Calu3 (cell line): Measurements from ENCODE around the gene PDGFRB. TPM values are rescaled to one million over a fixed set of nuclear protein-coding genes. Genes with fewer than 3 reads are reported as not detected.

Experiments
- BruUV-seq: library from RNA; stranded (reverse); fragments of 400-500 nt; replicated peaks from 2 replicates; lab custom pipeline; 2021; lab: Mats Ljungman, UMichigan
- CTCF ChIA-PET: fragments of 300-600 bp; sonication (Branson Sonifier 250); formaldehyde crosslinking; loops from one replicate; lab custom pipeline; 2022; ENCODE audit warnings: antibody characterized with exemption; lab: Charles Lee
- DNase-seq: peaks from one replicate; pipeline ENCODE4 v3.0.0; 2022
- H3K27ac Mint-ChIP-seq: one replicate; pipeline ENCODE4 v1.8.0; 2022; ENCODE audit warnings: mixed read lengths; ENCODE audit not compliant: unreplicated experiment
- H3K27me3 Mint-ChIP-seq: one replicate; pipeline ENCODE4 v1.8.0; 2022; ENCODE audit warnings: mixed read lengths; ENCODE audit not compliant: unreplicated experiment
- H3K36me3 Mint-ChIP-seq: one replicate; pipeline ENCODE4 v1.8.0; 2022; ENCODE audit warnings: mild to moderate bottlenecking, moderate library complexity, mixed read lengths; ENCODE audit not compliant: insufficient read depth, unreplicated experiment
- H3K4me1 Mint-ChIP-seq: one replicate; pipeline ENCODE4 v1.8.0; 2022; ENCODE audit warnings: mild to moderate bottlenecking, low read depth, mixed read lengths; ENCODE audit not compliant: unreplicated experiment
- H3K4me3 Mint-ChIP-seq: one replicate; pipeline ENCODE4 v1.8.0; 2022; ENCODE audit warnings: mild to moderate bottlenecking, low read depth, moderate library complexity, mixed read lengths; ENCODE audit not compliant: unreplicated experiment
- H3K9me3 Mint-ChIP-seq: one replicate; pipeline ENCODE4 v1.8.0; 2022; ENCODE audit warnings: low read depth, mixed read lengths; ENCODE audit not compliant: unreplicated experiment
- CTCF ChIP-seq: fragments of 200-600 bp; IDR thresholded peaks from one replicate; pipeline ENCODE4 v1.8.0; 2022; ENCODE audit warnings: antibody characterized with exemption; ENCODE audit not compliant: unreplicated experiment
- intact Hi-C: fragments of 100-400 bp; cut with micrococcal nuclease; formaldehyde crosslinking; loops from one replicate; pipeline ENCODE4 v1.10.0; 2022; ENCODE audit not compliant: unreplicated experiment
- total RNA-seq: library from RNA; stranded (reverse); gene quantifications from 2 replicates; pipeline ENCODE4 v1.2.3, GENCODE V29; 2022

The PDGFRB gene
- total RNA-seq, 1 experiment from 2014 or later = not detected

DNA sequence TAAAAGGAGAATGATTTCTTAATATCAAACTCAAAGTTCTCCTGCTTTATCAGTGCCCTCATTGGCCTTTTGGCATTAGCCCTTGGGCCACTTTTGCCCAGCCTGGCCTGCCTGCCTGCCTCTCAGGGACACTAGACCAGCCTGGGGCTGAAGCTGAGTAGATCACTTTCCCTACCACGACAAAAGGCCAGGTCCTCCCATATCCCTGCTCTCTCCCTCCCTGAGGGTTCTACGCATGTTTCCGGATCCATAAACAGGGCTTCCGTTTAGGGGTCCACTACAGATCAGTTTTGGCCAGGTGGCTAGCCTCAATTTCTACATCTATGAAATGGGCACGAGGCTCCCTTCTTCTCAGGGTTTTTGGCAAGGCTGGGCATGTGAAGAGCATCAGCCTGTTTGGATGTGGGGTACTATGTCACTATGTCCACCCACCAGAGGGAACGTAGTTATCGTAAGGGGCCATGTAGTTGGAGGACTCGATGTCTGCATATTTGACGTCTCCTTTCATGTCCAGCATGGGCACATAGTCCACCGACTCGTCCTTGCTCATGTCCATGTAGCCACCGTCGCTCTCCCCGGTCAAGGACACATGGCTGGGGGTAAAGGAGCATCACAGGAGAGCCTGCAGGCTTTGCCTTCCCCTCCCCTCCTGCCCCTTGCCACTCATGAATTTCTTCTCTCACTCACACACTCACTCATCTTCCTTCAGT is 34.0 kb downstream of the PDGFRB start:
- Mint-ChIP-seq H3K27ac (no peak overlapping the region), H3K4me1 (peaks cover 9% of the 10 kb centered on the region), H3K9me3 (no peaks in the 10 kb centered on the region), H3K4me3 (no peak overlapping the region), H3K36me3 (no peaks in the 10 kb centered on the region), H3K27me3 (peaks cover 32% of the 10 kb centered on the region)
- intact Hi-C loops = no loop called here
- CTCF ChIA-PET = interaction anchor here (0.5 to 2.0 kb wide), 3 partner anchors 14 to 99 kb away, joined by 3 to 6 read pairs (median 4); no protein-coding TSS in a partner anchor
- DNase-seq = no peak
- no TSS peak for BruUV-seq
- TF ChIP-seq CTCF = no peak

DNA sequence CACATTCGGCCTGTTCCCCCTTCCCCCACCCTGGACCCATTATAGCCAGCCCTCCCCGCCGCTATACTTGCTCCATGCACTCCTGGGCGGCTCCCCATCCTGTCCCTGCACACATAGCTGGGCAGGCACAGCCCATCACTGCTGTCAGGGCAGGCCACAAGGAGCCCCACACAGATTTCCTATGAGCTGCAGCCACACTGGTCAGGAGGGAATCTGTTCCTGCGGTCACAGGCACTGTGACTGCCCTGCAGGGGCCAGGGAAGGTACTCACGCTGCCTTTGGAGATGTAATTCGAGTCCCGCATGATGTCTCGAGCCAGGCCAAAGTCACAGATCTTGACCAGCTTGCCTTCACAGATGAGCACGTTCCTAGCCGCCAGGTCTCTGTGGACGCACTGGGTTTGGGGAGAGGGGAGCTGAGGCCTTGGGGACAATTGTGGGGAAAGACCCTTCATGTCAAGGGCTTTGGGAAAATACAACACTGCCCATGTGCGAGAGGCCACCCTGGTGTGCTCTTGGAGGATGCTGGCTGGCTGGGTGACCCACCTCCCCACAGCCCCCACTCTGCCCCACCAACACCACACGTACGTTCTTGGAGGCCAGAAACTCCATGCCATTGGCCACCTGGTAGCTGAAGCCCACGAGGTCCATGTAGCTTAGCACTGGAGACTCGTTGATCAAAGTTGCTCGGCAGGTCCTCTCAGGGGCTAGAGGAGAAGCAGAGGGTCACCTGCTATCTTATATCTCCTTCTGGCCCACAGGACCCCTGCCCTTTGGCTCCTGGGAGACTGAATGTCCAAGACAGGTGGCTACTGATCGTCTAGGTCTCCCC is 34.8 kb downstream of the PDGFRB start:
- CTCF ChIA-PET = interaction anchor here (0.6 to 2.0 kb wide), 2 partner anchors 14 to 18 kb away, joined by 4 to 6 read pairs; no protein-coding TSS in a partner anchor
- Mint-ChIP-seq H3K4me1 (peaks cover 9% of the 10 kb centered on the region), H3K27me3 (peaks cover 32% of the 10 kb centered on the region)

DNA sequence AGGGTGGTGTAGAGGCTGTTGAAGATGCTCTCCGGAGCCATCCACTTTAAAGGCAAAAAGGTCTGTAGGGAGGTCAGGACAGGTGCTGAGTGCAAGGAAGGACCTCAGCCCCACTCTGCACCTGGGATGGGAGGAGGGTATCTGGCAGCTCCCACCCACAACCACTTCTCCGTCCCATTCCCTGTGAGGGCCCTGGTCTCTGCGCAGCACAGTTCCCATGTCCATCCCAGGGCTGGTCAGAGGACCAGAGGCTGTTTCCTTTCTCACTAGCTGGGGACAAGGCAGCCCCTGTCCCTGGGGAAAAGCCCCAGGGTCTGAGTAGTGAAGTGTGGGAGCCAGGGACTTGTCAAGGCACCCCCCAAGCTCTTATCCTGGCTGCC is 35.6 kb downstream of the PDGFRB start:
- H3K9me3 Mint-ChIP-seq = no peaks in the 10 kb centered on the region
- no TSS peak for BruUV-seq
- CTCF ChIA-PET = interaction anchor here (2.0 kb wide), 1 partner anchor 15 kb away, joined by 4 read pairs; no protein-coding TSS in a partner anchor
- no peak for TF ChIP-seq CTCF
- intact Hi-C loops = no loop called here
- peaks cover 32% of the 10 kb centered on the region for H3K27me3 Mint-ChIP-seq
- H3K4me3 Mint-ChIP-seq = no peak overlapping the region
- no peak for DNase-seq
- H3K27ac Mint-ChIP-seq = no peak overlapping the region
- H3K36me3 Mint-ChIP-seq = no peaks in the 10 kb centered on the region
- peaks cover 9% of the 10 kb centered on the region for H3K4me1 Mint-ChIP-seq

More for the DNA sequence above, 34.8 kb downstream of the PDGFRB start:
- H3K4me3 Mint-ChIP-seq = no peak overlapping the region
- TF ChIP-seq CTCF = no peak
- BruUV-seq = no TSS peak
- H3K36me3 Mint-ChIP-seq = no peaks in the 10 kb centered on the region
- no peak overlapping the region for H3K27ac Mint-ChIP-seq
- intact Hi-C loops = no loop called here
- no peaks in the 10 kb centered on the region for H3K9me3 Mint-ChIP-seq
- DNase-seq = no peak

DNA sequence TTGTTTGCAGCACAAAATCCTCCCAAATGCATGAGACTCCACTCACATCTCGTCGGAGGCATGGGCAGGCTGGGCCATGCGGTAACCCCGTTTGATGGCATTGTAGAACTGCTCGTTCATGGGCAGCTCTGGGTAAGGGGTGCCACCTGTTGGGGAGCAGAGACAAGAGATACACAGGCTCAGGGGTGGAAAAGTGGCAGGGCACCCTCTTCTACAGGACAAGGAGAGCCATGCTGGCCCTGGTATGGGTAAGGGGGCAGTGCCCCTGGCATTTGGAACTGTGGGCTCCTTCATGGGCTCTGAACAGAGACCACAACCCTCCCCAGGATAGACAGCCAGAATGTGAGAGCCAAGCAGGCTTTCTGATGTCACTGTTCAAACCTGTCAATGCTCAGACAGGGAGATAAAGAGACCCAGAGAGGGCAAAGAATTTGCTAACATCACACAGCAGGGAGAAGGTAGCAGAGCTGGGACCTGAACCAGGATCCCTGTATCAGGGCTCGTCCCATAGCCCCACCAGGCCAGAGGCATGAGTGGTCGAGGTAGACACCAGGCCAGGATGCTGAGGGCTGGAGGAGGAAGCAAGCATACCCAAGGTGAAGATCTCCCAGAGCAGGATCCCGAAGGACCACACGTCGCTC is 36.1 kb downstream of the PDGFRB start:
- no TSS peak for BruUV-seq
- H3K36me3 Mint-ChIP-seq = no peaks in the 10 kb centered on the region
- peaks cover 9% of the 10 kb centered on the region for H3K4me1 Mint-ChIP-seq
- no peak overlapping the region for H3K4me3 Mint-ChIP-seq
- H3K27ac Mint-ChIP-seq = no peak overlapping the region
- H3K9me3 Mint-ChIP-seq = no peaks in the 10 kb centered on the region
- CTCF ChIA-PET = interaction anchor here (1.3 kb wide), 1 partner anchor 10 kb away, joined by 4 read pairs; no protein-coding TSS in a partner anchor
- intact Hi-C loops = no loop called here
- no peak for DNase-seq
- TF ChIP-seq CTCF = no peak
- peaks cover 32% of the 10 kb centered on the region for H3K27me3 Mint-ChIP-seq
